WI38 (cell line): ENCODE measurements around the gene COX15.

ENCODE experiments used
- H3K4me3 ChIP-seq: 2 replicates; pipeline ENCODE4 v1.5.1; 2011; ENCODE audit warnings: low read depth, mild to moderate bottlenecking, control low read depth, low read length
- TF ChIP-seq, protein P1 (sequence below): IDR thresholded peaks from 2 replicates; pipeline ENCODE4 v1.5.1; 2012; ENCODE audit warnings: low read depth, mild to moderate bottlenecking, control low read depth, low read length

Gene COX15

DNA sequence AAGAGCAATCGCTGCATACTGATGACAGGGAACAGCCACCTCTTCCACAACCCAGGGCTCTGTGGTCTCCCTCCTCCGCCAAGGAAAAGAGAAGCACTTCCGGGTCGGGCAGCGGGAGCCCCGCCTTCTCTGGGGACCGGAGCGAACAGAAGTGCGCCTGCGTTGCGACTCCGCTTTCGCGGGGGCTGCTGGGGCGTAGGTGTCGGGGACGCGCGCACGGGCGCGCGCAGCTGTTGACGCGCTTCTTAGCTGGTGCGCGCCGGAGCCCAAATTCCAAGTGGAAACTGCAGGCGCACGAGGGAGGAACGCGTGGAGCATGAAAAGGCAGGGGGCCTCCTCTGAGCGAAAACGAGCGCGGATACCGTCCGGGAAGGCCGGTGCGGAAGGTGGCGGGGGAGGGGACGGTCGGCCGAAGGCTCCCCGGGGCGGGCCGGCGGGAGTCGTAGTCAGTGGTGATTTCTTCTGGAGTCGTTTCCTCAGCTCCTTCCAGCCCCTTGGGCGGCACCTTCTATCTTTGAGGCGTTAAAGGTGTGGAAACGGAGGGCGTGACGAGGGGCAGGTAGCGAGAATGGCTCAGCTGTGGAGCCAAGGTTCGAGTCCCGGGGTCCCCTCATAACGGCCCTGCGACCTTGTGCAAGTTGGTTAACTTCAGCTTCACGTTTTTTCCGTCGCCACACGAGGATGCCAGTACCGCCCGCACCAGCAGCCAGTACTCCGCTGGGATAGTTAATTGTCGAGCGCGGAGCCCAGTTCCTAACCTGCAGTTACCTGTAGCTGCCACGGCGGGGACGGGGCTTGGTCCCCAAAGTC lies at the start of gene COX15, which contains the start of gene CUTC:
Gene COX15 (minus strand): TSS at position 95 of the 810 bp plus-strand sequence. CDS start 78 bp downstream, at position 17.
Gene CUTC (plus strand): TSS at position 202 of the 810 bp plus-strand sequence. CDS start 115 bp downstream, at position 317.
- TF ChIP-seq, protein P1, sequence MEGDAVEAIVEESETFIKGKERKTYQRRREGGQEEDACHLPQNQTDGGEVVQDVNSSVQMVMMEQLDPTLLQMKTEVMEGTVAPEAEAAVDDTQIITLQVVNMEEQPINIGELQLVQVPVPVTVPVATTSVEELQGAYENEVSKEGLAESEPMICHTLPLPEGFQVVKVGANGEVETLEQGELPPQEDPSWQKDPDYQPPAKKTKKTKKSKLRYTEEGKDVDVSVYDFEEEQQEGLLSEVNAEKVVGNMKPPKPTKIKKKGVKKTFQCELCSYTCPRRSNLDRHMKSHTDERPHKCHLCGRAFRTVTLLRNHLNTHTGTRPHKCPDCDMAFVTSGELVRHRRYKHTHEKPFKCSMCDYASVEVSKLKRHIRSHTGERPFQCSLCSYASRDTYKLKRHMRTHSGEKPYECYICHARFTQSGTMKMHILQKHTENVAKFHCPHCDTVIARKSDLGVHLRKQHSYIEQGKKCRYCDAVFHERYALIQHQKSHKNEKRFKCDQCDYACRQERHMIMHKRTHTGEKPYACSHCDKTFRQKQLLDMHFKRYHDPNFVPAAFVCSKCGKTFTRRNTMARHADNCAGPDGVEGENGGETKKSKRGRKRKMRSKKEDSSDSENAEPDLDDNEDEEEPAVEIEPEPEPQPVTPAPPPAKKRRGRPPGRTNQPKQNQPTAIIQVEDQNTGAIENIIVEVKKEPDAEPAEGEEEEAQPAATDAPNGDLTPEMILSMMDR = 0 out of 2 replicates have a peak, but pooled peaks have one; percentile 10
- H3K4me3 ChIP-seq = peak within 1 kb of the TSS; percentile 97

DNA sequence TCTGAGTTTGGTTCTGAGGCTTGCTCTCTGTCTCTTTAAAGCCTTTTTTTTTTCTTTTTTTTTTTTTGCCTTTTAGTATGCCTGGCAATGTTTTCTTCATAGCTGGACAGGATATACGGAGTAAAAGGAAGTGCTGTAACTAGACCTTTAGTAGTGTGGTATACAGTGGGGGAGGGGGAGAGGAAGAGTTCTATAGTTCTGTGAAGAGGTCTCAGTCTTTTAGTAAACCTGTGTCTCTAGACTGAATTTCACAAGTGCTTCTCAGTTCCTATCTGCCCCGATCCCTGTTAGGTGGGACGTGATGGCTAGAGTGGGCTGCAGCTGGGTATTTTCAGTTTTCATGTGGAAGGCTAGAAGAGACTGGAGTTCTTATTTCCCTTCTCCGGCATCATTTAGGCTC lies 47.4 kb upstream of the COX15 start:
- H3K4me3 ChIP-seq = peak overlapping the region; percentile 51
- TF ChIP-seq, protein P1 = no peak

DNA sequence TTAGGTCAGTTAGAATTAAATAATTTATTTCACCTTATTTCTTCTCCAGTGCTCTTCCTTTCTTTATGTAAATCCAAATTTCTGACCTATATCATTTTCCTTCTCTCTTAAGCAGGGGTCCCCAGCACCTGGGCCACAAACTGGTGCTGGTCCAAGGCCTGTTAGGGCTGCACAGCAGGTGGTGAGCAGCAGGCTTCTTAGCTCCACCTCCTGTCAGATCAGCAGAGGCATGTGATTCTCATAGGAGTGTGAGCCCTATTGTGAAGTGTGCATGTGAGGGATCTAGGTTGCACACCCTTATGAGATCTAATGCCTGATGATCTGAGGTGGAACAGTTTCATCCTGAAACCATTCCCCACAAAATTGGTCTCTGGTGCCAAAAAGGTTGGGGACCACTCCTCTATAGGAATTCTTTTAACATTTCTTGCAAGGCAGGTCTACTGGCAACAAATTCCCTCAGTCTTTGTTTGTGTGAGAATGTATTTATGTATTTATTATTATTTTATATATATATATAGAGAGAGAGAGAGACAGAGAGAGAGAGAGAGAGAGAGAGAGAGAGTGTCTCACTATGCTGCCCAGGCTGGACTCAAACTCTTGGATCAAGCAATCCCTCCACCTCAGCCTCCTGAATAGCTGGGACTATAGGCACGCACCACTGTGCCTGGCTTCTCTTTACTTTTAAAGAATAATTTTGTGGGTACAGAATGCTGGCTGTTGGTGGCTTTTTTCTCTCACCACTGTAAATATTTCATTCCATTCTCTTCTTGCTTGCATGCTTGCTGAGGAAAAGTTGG lies 46.2 kb upstream of the COX15 start:
- TF ChIP-seq, protein P1 = no peak
- H3K4me3 ChIP-seq = no peak overlapping the region

DNA sequence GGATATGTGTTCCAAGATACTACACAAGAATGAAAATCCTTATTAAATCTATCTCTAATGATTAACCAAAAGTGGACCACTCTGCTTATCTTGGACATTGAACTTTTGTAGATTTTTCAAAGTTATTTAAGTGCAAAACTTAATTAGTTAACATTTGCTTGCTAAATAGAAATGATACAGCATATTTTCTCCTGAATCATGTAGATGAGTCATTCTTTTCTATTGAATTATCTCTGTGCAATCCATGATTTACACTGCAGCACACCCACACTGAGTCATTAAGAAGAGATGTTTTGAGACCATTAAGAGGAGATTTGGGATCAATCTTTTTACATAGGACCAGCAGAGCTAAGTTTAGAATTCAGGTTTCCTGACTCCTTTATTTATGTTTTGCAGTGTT lies 43.9 kb upstream of the COX15 start:
- H3K4me3 ChIP-seq = no peak overlapping the region
- TF ChIP-seq, protein P1 = no peak

DNA sequence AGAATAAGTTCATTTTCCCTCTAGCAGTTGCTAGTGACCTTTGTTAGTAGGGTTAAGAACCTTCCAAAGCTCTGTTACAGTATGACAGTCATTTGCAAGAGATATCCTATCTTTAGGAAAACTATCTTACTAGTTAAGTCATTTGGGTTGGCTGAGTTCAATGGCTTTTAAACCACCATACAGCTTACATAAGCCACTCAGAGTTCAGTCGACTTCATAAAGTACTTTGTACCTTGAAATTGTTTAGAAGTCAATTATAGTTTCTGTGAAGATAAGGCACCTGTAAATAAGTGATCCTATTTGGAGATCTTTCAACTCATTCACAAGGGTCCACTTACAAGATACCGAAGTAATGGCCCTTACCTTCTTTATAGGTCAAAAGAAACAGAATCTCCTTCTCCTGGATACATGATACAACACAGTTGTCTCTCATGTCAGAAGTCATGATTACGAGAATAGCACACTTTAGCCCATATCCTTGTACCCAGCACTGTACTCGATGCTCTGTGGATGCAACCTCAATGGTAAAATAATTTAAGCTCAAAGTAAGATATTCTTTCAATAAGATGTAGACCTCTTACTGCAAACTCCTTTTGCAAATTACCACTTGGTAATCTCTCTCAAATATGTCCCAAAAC lies 38.6 kb upstream of the COX15 start:
- TF ChIP-seq, protein P1 = no peak
- H3K4me3 ChIP-seq = no peak overlapping the region

DNA sequence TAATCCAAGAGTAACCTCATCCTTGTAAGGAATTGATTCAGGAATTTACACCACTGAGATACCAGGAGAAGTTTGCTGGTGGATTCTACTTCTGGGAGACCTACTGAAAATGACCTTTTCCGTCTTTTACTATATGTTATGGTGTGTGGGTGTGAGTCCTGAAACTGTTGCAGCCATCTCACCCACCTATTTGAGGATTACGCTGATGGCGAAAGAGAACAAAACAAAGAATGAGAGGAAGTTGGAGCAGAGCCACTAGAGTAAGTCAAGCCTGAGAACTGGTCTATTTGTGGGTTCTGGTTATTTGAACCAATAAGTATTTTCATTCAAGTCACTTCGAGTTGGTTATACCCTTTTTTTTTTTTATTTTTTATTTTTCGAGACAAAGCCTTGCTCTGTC lies 37.8 kb upstream of the COX15 start:
- TF ChIP-seq, protein P1 = no peak
- H3K4me3 ChIP-seq = no peak overlapping the region
